NCI-H524 treated with DMSO at 0.1 percent for 48 hours (cell line): ENCODE results near the gene ANKRD33B.
"Not testable (repeated sequence)": the region's sequence is repeated elsewhere in the genome, so short reads cannot be mapped to it uniquely, and the experiment has no call there.

Experiments
- DNase-seq: peaks from one replicate; lab custom pipeline; 2025; lab: John Stamatoyannopoulos, UW

Gene ANKRD33B

DNA sequence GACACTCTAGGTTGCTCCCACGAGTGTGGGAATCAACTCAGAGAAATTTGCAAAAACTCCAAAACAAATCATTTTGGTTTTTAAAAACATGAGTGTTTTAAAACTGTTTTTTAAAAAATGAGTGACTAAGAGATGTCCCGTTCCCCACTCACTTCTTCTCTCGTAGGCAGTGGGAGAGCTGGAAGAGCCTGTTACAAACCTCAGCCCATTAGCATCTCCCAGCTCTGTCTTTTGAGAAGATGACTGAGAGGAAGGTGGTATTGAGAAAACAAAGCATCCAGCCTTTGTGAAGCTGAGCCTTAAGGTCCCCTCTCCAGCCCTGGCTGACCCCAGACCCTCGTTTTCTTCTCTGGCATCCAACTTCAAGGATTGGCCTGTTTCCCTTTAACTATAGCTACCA, 4.7 kb upstream of the ANKRD33B start:
- no peak for DNase-seq

- no peak for DNase-seq
Observed at GRCh38 chr5:10559871-10560270, 4.0 kb upstream of the ANKRD33B start.

DNA sequence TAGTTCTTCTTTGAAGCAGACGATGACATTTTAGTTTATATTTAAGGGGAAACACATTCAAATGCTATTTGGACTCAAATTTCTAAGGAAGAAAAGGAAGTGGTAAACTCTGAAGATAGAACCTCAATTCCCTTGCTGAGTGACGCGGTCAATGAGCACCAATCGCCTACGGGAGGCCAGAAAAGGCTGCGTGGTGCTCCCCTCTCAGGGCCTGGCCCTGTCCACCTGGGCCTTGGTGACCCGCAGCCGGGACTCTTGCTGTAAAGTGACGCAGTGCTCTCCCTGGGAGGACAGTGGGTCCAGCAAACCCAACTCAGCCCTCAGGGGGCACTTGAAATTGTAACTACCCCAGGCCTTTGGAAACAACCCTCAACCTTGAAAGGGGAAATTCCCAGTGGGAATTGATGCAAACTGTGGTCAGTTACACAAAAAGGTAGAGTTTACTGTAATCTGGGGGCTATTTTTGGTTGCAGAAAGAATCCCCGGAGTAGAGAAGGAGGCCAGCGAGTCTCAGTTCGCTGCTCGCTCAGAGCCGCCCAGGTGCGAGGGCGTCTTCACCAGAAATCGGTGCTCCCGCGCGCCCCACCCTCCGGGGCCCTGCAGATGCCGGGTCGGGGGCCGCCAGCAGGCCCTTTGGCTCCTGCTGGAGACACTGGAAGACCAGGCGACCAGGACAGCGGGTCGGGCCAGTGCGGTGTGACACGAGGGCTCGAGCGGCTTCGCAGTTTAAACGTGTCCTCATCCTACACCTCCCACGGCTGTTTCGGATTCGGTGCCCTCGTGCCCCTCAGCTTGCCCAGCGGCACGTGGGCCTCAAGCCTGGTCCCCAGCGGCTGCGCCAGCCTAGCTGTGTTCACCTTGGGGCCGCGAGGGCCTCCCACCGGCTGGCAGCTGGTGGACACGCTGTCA, 1.4 kb upstream of the ANKRD33B start:
- no peak for DNase-seq

GRCh38 chr5:10563110-10563944, 543 bp upstream of the ANKRD33B start:
- DNase-seq = no peak

GRCh38 chr5:10564838-10565784, 1.2 kb downstream of the ANKRD33B start:
- DNase-seq = no peak

- DNase-seq = no peak
Observed at GRCh38 chr5:10565785-10566542, 2.1 kb downstream of the ANKRD33B start.

GRCh38 chr5:10566543-10567068, 2.7 kb downstream of the ANKRD33B start:
- DNase-seq = no peak

DNA sequence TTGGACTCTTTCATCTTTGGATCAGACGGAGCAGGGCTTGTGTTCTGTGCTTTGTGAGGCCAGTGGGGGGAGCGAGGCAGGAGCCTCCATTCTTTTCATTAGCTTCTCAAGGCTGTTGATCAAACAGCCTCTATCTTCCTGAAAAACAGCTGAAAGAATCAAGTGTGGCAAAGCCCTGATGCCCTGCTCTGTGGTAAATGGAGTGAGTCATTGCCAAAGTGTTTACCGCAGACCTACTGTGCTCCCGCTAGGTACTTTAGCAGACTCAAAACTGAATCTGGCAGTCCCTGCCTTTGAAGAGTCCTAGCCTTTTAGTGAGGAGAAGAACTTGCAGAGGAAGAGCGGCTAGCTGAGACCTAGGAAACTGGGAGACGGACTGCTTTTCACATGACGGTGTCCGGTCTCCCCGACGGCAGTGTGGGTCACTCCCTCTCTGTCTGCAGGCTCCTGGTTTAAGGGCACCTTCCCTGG, 3.3 kb downstream of the ANKRD33B start:
- no peak for DNase-seq

DNA sequence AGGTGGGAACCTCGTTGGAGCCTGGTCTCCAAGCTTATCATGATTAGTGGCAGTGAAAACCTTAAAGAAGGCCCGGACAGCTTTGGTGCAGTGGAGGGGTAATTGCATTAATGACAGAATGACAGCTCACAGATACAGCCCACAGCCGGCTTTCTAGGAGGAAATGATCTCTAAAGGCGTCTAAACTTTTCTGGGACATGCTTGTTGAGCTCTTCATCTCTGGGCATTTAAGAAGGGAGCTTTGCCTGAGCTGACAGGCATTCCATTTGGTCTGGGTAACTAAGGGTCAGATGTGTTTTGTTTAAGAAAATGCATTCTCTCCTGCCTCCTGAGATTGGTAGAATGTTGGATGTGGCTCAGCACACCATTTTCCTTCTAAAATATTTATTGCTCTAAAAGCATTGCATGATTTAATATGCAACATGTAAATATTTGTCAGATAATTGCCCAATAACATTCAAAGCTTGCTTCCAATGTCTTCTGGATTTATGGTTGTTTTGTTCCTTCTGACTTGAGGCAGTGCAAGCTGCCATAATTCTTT, 4.0 kb downstream of the ANKRD33B start:
- no peak for DNase-seq

DNA sequence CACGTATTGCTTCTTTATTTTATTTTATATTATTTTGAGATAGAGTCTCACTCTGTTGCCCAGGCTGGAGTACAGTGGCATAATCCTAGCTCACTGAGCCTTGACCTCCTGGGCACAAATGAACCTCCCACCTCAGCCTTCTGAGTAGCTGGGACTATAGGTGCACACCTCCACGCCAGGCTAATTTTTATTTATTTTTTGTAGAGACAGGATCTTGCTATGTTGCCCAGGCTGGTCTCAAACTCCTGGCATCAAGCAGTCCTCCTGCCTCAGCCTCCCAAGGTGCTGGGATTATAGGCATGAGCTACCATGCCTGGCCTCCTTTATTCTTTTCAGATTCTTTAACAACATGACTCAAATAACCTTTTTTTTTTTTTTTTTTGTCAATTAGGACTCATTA, 6.7 kb downstream of the ANKRD33B start:
- DNase-seq = not testable (repeated sequence)

DNA sequence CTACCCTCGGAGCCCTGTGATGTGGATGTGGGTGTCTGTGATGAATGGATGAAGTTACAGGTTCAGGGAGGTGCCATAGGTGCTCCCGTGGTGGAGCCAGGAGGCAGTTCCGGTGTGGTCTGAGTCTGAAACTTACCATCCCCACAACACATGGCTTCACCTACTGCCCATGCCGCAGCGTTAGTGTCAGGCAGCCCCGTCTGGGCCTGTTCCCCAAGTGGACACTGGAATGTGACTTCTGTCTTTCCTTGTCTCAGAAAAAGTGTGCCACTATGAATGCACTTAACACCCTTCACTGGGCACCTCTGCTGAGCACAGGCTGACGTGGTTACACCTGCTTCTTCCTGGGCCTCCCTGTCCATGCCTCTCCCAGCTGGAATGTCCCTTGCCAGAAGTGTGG, 8.6 kb downstream of the ANKRD33B start:
- no peak for DNase-seq

GRCh38 chr5:10573487-10574145, 9.7 kb downstream of the ANKRD33B start:
- DNase-seq = no peak

- not testable (repeated sequence) for DNase-seq
Observed at GRCh38 chr5:10574879-10575278, 11.0 kb downstream of the ANKRD33B start.

DNA sequence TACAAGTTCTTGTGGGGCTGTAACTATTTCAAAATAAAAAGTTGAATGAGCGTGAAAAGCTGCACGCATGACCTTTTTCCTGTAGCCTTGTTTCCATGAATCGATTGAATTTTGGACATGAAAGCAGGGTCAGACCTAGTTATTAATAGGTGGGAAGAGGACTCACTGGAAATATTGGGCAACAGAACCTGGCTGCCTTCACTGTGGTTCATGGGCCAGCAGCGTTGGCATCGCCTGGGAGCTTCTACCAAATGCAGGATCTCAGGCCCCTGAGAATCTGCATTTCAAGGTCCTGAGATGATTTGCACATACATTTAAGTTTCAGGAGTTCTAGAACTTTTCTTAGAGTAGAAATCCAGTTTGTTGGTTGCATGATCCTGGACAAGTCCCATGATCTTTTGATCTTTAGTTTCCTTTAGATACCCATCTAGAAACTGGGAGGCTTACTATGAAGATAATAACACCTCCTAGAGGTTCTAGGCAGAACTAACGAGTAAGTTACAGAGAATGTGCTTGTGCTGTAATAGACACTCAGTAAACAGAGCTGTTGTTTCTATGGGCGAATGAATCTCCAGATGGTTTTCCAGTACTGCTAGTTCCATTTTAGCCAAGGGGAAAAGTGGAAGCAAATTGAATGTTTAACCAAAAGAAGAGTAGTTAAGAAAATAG, 12.4 kb downstream of the ANKRD33B start:
- DNase-seq = no peak

- DNase-seq = no peak
Observed at GRCh38 chr5:10576790-10577189, 12.9 kb downstream of the ANKRD33B start.

- DNase-seq = no peak
Observed at GRCh38 chr5:10577371-10578292, 13.8 kb downstream of the ANKRD33B start.

GRCh38 chr5:10578293-10578665, 14.4 kb downstream of the ANKRD33B start:
- DNase-seq = no peak

DNA sequence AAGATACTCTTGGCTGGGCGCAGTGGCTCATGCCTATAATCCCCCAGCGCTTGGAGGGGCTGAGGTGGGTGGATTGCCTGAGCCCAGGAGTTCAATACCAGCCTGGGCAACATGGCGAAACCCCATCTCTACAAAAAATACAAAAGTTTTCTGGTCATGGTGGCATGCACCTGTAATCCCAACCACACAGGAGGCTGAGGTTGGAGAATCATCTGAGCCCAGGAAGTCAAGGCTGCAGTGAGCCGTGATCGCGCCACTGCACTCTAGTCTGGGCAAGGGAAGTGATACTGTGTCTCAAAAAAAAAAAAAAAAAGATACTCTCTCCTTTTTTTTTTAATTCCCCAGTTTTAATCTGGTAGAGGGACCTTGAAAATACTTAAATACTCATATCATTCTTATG, 15.0 kb downstream of the ANKRD33B start:
- no peak for DNase-seq
